Liver (tissue), 3 donors: ENCODE data around the gene SCLY.

ENCODE experiments used
- ATF3 ChIP-seq: IDR thresholded peaks from 2 replicates; pipeline ENCODE4 v1.6.1; 2016; ENCODE audit warnings: antibody characterized with exemption
- CTCF ChIP-seq: fragments of 150-350 bp; IDR thresholded peaks from 2 replicates; pipeline ENCODE4 v1.5.1; 2017; ENCODE audit warnings: improper control_type of control experiment, low read depth, low read length; ENCODE audit not compliant: missing input control
- EGR1 ChIP-seq, 2 donors: IDR thresholded peaks; 2 replicates each; pipeline ENCODE4 v1.6.1; 2016 to 2018; ENCODE audit warnings: antibody characterized with exemption in 2 of 2, low read depth in 2 of 2
- FOXA1 ChIP-seq: IDR thresholded peaks from 2 replicates; pipeline ENCODE4 v1.6.1; 2016; ENCODE audit warnings: antibody characterized with exemption
- GABPA ChIP-seq, 2 donors: IDR thresholded peaks in 1 of 2; conservative IDR thresholded peaks in 1 of 2; 2 replicates each; pipeline ENCODE4 v1.6.1; 2016; ENCODE audit warnings: antibody characterized with exemption in 2 of 2, mild to moderate bottlenecking in 1 of 2, moderate library complexity in 1 of 2
- JUND ChIP-seq, 2 donors: IDR thresholded peaks; 2 replicates each; pipeline ENCODE4 v1.6.1; 2016; ENCODE audit warnings: antibody characterized with exemption in 2 of 2
- MAX ChIP-seq: IDR thresholded peaks from 2 replicates; pipeline ENCODE4 v1.6.1; 2016; ENCODE audit warnings: antibody characterized with exemption
- RAD21 ChIP-seq, 2 donors: IDR thresholded peaks; 2 replicates each; pipeline ENCODE4 v1.6.1; 2016; ENCODE audit warnings: antibody characterized with exemption in 2 of 2, mild to moderate bottlenecking in 2 of 2
- REST ChIP-seq: IDR thresholded peaks from 2 replicates; pipeline ENCODE4 v1.6.1; 2016; ENCODE audit warnings: antibody characterized with exemption, mild to moderate bottlenecking
- RXRA ChIP-seq, 2 donors: IDR thresholded peaks; 2 replicates each; pipeline ENCODE4 v1.6.1; 2017 to 2018; ENCODE audit warnings: antibody characterized with exemption in 2 of 2, mild to moderate bottlenecking in 1 of 2
- SP1 ChIP-seq: IDR thresholded peaks from 2 replicates; pipeline ENCODE4 v1.6.1; 2018; ENCODE audit warnings: antibody characterized with exemption, mild to moderate bottlenecking
- TAF1 ChIP-seq: conservative IDR thresholded peaks from 2 replicates; pipeline ENCODE4 v1.6.1; 2016; ENCODE audit warnings: antibody characterized with exemption, mild to moderate bottlenecking
- YY1 ChIP-seq: IDR thresholded peaks from 2 replicates; pipeline ENCODE4 v1.6.1; 2016; ENCODE audit warnings: antibody characterized with exemption, mild to moderate bottlenecking
- ZBTB33 ChIP-seq: IDR thresholded peaks from 2 replicates; pipeline ENCODE4 v1.6.1; 2016; ENCODE audit warnings: antibody characterized with exemption
- donor health status: healthy.
- donor health status: healthy.

GRCh38 chr2:238122287-238123217 is 61.8 kb downstream of the SCLY start:
- TF ChIP-seq CTCF (no peak), MAX (no peak), RAD21 (IDR thresholded peaks at IDR 0.05) (no peak), FOXA1 (no peak), ZBTB33 (no peak), EGR1 (IDR thresholded peaks at IDR 0.05; ENCODE audit: low read depth in 2 of 2) (no peak), YY1 (no peak), TAF1 (no peak), SP1 (no peak), JUND (IDR thresholded peaks at IDR 0.05) (no peak), REST (no peak), ATF3 (no peak), GABPA (IDR thresholded peaks at IDR 0.05 in 1 of 2, conservative IDR thresholded peaks at IDR 0.05 in 1 of 2) (no peak), RXRA (IDR thresholded peaks at IDR 0.05) (no peak)
